Measurements from ENCODE around the gene SLC38A10. TPM values are rescaled to one million over a fixed set of nuclear protein-coding genes. Genes with fewer than 3 reads are reported as not detected.

The SLC38A10 gene
- polyA plus RNA-seq, 1 donor (not counting 4 experiments of a cell fraction or from before 2014, with no cell fraction given), result 16.8 TPM

- Histone ChIP-seq H3K27ac (ENCODE audit: control insufficient read depth, insufficient read depth, low read length) (peak overlapping the region; percentile 93), H2AFZ (ENCODE audit: control insufficient read depth, low read length) (no peak overlapping the region)
Measured at GRCh38 chr17:81341516-81342268, 46.6 kb upstream of the SLC38A10 start.

GRCh38 chr17:81340607-81341515, 45.8 kb upstream of the SLC38A10 start:
- dilution Hi-C loops (cut with MboI; ENCODE audit: extremely low pct_ligation_motif_present, low sequenced_read_pairs), result no loop called here
- no peaks in the 10 kb centered on the region for H3K27me3 ChIP-seq (ENCODE audit: control insufficient read depth, extremely low read depth, insufficient read depth, low read length)
- FAIRE-seq (no peak), DNase-seq (ENCODE audit: low read depth, low spot score) (no peak)
- H3K4me3 ChIP-seq (ENCODE audit: control insufficient read depth in 2 of 3, extremely low read depth in 1 of 3, insufficient read depth in 2 of 3, low read depth in 1 of 3, low read length in 3 of 3), result peak overlapping the region; percentile 85 to 99 (median 96)
- H3K9me1 ChIP-seq (ENCODE audit: control insufficient read depth, extremely low read depth, insufficient read depth, low read length), result no peaks in the 10 kb centered on the region
- H2AFZ ChIP-seq (ENCODE audit: control insufficient read depth, low read length), result no peak overlapping the region
- no peaks in the 10 kb centered on the region for H3K9me3 ChIP-seq (ENCODE audit: control insufficient read depth, low read depth, low read length)
- peaks cover 18% of the 10 kb centered on the region for H3K4me1 ChIP-seq (ENCODE audit: control insufficient read depth, extremely low read depth, insufficient read depth, low read length)
- no peaks in the 10 kb centered on the region for H4K20me1 ChIP-seq (ENCODE audit: control insufficient read depth, extremely low read depth, insufficient read depth, low read length)
- peak overlapping the region; percentile 96 for H3K4me2 ChIP-seq (ENCODE audit: control insufficient read depth, extremely low read depth, insufficient read depth, low read depth, low read length)
- H3K36me3 ChIP-seq (ENCODE audit: control insufficient read depth in 2 of 2, extremely low read depth in 1 of 2, insufficient read depth in 2 of 2, low read length in 2 of 2), result no peaks in the 10 kb centered on the region
- H3K79me2 ChIP-seq (ENCODE audit: control insufficient read depth, insufficient read depth, low read length), result peaks cover 60% of the 10 kb centered on the region
- peak overlapping the region; percentile 95 for H3K9ac ChIP-seq (ENCODE audit: control insufficient read depth, extremely low read depth, insufficient read depth, low read length)
- H3K27ac ChIP-seq (ENCODE audit: control insufficient read depth, insufficient read depth, low read length), result peak overlapping the region; percentile 93
- TF ChIP-seq CTCF (optimal IDR thresholded peaks at IDR 0.05 in 1 of 3, IDR thresholded peaks at IDR 0.05 in 1 of 3, conservative IDR thresholded peaks at IDR 0.05 in 1 of 3; ENCODE audit: extremely low read depth in 1 of 3, insufficient read depth in 2 of 3, low read length in 3 of 3) (no peak), EZH2 (IDR thresholded peaks at IDR 0.05; ENCODE audit: low read length) (no peak)

More at GRCh38 chr17:81341516-81342268, 46.6 kb upstream of the SLC38A10 start:
- no peak for FAIRE-seq
- no peaks in the 10 kb centered on the region for H3K36me3 ChIP-seq (ENCODE audit: control insufficient read depth in 2 of 2, extremely low read depth in 1 of 2, insufficient read depth in 2 of 2, low read length in 2 of 2)
- TF ChIP-seq CTCF (optimal IDR thresholded peaks at IDR 0.05 in 1 of 3, IDR thresholded peaks at IDR 0.05 in 1 of 3, conservative IDR thresholded peaks at IDR 0.05 in 1 of 3; ENCODE audit: extremely low read depth in 1 of 3, insufficient read depth in 2 of 3, low read length in 3 of 3), result no peak
- no peak for TF ChIP-seq EZH2 (IDR thresholded peaks at IDR 0.05; ENCODE audit: low read length)
- H3K79me2 ChIP-seq (ENCODE audit: control insufficient read depth, insufficient read depth, low read length), result peaks cover 60% of the 10 kb centered on the region
- H3K9me3 ChIP-seq (ENCODE audit: control insufficient read depth, low read depth, low read length), result no peaks in the 10 kb centered on the region
- H3K27me3 ChIP-seq (ENCODE audit: control insufficient read depth, extremely low read depth, insufficient read depth, low read length), result no peaks in the 10 kb centered on the region
- no peaks in the 10 kb centered on the region for H3K9me1 ChIP-seq (ENCODE audit: control insufficient read depth, extremely low read depth, insufficient read depth, low read length)
- peaks cover 21% of the 10 kb centered on the region for H3K4me1 ChIP-seq (ENCODE audit: control insufficient read depth, extremely low read depth, insufficient read depth, low read length)
- no peaks in the 10 kb centered on the region for H4K20me1 ChIP-seq (ENCODE audit: control insufficient read depth, extremely low read depth, insufficient read depth, low read length)
- peak overlapping the region; percentile 95 for H3K9ac ChIP-seq (ENCODE audit: control insufficient read depth, extremely low read depth, insufficient read depth, low read length)
- no peak for DNase-seq (ENCODE audit: low read depth, low spot score)
- peak overlapping the region; percentile 96 for H3K4me2 ChIP-seq (ENCODE audit: control insufficient read depth, extremely low read depth, insufficient read depth, low read depth, low read length)
- peak overlapping the region; percentile 85 to 99 (median 96) for H3K4me3 ChIP-seq (ENCODE audit: control insufficient read depth in 2 of 3, extremely low read depth in 1 of 3, insufficient read depth in 2 of 3, low read depth in 1 of 3, low read length in 3 of 3)
- dilution Hi-C loops (cut with MboI; ENCODE audit: extremely low pct_ligation_motif_present, low sequenced_read_pairs), result no loop called here
